ENCODE results near the gene ERC2.

GRCh38 chr3:56288258-56288657 lies 180.0 kb downstream of the ERC2 start:
- TF ChIP-seq POLR2A (IDR thresholded peaks at IDR 0.05; ENCODE audit: low read depth, low read length) (no peak), TAF1 (IDR thresholded peaks at IDR 0.05; ENCODE audit: borderline replicate concordance, low read depth, low read length) (no peak)

All from GM12892 (cell line).